ENCODE data around the gene PGM3.
A peak's percentile ranks its signal among the peaks of the same experiment; 100 is the strongest.
"Not testable (repeated sequence)": the region's sequence is repeated elsewhere in the genome, so short reads cannot be mapped to it uniquely, and the experiment has no call there.

PGM3 gene, protein sequence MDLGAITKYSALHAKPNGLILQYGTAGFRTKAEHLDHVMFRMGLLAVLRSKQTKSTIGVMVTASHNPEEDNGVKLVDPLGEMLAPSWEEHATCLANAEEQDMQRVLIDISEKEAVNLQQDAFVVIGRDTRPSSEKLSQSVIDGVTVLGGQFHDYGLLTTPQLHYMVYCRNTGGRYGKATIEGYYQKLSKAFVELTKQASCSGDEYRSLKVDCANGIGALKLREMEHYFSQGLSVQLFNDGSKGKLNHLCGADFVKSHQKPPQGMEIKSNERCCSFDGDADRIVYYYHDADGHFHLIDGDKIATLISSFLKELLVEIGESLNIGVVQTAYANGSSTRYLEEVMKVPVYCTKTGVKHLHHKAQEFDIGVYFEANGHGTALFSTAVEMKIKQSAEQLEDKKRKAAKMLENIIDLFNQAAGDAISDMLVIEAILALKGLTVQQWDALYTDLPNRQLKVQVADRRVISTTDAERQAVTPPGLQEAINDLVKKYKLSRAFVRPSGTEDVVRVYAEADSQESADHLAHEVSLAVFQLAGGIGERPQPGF

DNA sequence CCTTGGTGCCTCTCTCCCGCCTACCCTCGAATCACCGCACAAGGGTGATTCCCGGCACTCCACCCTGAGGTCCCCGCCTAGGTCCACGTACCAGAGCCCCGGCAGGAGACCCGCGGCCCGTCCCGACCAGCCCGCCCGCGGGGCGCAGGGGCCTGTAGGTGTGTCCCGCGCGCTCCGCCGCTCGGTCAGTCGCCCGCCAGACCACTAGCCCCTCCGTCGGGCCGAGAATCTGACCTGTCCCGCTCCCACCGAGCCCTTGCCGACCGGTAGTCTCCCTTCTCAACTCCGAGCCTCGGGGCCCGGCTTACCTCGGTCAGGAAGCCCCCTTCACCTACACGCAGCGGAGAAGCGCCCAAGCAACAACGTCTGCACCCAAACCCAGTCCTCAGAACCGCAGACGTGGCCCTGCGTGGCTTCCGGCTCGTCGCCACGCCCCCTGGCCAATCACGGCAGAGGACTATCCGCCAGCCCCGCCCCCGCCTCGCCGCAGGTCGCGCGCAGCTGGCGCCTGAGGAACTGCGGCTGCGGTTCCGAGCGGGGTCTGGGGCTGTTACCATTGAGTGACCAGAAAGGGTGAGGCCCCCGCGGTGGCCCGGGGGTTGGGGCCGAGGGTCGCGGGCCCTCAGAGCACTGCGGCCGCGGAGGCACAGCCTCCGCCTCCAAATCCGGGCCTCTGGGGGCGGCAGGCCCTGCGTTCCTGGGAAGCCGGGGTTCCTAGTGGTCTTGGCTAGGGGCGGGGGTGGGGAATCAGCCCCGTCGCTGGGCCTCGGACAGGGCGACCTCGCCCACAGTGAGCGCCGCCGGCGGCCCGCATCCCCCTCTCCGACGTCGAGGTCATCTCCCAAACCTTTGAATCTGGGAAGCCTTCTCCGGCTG lies at the start of gene PGM3, which contains the start of gene RWDD2A:
TSS of gene PGM3 (minus strand) at position 395 of the 876 bp plus-strand sequence. CDS start 2,253 bp downstream, outside the sequence.
TSS of gene RWDD2A (plus strand) at position 487 of the 876 bp plus-strand sequence. CDS start 1,095 bp downstream, outside the sequence.
- peak; percentile 87 to 89 for DNase-seq

DNA sequence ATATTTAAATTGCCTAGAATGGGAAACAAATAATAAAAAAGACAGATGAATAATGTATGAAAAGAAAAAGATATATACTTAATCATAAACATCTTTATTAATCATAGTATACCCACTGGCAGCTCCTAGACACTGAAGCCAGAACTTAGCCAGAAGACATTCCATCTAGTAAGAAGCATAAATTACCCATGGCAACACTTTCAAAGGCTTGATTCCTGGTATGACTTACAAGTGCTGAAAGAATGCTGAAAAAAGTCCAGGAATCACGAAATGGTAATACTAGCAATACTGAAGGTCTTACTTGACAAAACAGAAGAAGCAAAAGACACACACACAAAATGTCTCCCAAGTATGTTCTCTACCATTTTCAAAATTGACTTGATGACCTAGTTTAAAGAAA lies 38.1 kb upstream of the PGM3 start:
- no peak for DNase-seq

DNA sequence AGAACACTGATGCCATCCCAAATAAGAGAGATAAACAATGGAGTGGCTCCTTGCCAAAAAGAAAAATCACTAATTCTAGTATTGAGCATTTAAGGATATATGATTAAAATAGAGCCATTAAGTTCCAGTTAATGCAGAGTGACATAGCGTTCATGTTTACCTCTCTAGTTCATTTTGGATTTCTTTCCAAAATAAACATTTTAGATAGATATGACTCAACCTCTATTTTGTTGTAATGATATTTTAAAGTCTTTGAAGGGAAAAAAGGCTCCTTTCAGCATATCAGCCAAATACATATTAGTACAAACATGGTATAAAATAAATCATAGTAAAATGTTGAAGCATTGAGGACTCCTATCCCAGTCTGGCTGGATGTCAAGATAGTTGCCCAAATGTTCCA lies 33.5 kb upstream of the PGM3 start:
- no peak for DNase-seq

DNA sequence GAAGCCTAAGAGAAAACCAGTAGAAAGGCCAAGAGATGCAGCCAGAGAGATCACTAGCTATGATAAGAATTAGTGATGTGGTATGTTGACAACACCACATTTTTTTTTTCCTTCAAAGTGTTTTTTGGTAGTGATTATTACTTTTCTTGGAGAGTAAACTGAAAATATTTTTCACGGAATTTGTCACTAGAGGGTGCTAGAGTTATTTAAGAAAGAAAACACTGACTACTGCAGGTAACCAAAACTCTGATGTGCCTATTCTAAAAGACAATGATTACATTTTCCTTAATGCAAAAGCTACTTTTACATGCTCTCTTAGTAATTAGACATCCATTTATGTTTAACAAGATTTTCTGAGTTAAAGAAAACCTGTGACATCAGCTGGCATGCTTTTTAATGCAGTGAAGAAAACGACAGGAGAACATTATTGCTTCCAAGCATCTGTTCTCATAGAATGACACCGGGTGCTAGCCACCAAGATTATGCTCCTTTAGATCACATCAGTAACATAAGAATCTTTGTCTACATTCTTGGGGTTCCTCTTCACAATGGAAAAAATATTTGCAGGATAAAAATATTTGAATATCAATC lies 28.9 kb upstream of the PGM3 start:
- DNase-seq: no peak

DNA sequence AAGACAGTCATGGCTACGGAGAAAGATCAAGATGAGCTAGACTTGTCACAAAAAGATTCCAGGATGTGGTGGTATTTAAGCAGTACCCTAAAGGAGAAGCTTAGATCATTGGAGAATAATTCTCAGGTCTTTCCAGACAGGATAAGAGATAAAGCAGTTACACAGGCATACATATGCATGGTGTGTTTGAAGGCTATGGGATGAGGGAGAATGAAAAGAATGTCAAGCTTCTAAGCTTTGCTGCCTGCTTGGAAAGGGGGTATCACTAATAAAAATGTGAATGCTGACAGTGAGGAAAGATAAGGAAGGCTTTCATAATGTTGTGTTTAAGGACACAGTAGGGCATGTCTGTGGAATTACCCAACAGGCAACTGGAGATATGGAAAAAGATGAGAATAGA lies 28.2 kb upstream of the PGM3 start:
- no peak for DNase-seq

DNA sequence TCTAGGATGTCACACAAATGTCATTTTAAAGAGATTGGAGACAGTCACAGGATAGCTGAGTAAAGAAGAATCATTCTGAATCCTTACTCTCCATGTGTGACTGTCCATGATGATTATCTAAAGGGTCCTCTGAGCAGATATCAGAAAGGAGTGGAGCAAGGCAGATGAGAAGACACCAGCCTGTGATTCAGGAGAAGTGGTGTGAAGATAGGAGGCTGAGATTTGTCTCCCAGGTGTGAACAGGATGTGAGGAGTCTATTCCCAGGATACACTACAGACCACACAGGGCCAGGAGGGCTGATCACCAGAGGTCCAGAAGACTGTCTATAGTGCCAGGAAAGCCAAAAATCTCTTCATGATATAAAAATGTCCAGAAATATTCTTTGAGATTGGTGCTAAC lies 27.1 kb upstream of the PGM3 start:
- no peak for DNase-seq

DNA sequence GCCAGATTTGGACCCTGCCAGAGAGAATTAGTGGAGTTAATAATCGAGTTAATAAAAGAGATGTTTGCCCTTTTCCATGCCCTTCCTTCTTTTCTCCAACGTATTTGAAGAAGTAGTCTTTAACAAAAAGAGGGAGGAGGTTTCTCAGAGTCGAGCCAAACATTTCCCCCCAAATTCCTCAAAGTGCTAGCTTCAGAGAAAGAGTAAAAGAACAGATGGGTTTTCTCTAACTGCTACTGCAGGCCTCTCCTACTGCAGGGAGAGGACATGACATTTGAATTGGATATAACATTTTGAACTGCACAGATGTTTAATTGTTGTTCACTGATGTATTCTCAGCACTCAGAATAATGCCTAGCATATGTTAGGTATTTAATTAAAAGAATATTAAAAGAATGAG lies 25.6 kb upstream of the PGM3 start:
- no peak for DNase-seq

DNA sequence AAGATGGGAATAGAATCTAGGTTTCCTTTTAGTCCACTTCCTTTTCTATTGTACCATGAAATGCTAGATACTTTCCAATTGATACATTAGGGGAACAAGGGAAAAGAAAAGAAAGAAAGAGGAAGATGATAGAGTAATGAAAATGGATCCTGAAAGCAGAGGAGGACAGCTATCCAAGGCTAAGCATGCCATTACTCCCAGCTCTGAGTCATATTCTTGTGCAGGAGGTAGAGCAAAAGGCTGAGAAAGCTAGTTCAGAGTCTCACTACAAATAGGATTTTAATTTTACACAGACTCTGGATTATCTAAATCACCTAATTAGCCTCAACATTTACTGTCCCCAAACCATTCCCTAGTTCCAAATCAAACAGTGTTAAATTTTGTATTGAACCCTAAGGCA lies 23.7 kb upstream of the PGM3 start:
- no peak for DNase-seq

DNA sequence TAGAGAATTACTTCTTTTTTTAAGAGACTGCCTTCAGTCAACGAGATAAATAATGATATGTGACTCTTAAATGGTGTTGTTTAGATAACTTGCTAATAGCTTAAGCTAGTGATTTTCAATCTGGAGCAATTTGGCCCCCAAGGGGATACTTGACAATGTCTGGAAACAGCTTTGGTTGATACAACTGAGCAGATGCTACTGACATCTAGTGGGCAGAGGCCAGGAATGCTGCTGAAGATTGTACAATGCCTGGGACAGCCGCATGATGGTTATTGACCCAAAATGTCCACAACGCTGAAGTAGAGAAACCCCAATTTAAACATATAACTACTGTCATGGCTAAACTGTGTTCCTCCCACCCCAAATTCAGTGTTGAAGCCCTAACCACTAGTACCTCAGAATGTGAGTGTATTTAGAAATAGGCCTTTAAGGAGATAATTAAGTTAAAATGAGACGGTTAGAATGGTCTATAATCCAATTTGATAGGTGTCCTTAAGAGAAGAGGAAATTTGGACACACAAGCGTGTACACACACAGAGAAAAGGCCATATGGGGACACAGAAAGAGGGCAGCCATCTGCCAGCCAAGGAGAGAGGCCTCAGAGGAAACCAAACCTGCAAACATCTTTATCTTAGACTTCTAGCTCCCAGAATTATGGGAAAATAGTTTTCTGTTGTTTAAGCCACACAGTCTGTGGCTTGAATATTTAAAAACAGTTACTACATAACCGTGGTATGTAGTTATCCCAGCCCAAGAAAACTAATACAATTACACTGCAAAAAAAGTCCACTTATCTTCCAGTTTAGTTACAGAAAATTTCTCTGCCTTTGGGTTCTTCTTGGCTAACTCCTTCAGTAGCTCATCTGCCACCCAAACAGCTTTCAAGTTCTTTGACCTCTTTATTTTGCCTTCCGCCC lies 22.3 kb upstream of the PGM3 start:
- DNase-seq: peak; percentile 49 to 59

DNA sequence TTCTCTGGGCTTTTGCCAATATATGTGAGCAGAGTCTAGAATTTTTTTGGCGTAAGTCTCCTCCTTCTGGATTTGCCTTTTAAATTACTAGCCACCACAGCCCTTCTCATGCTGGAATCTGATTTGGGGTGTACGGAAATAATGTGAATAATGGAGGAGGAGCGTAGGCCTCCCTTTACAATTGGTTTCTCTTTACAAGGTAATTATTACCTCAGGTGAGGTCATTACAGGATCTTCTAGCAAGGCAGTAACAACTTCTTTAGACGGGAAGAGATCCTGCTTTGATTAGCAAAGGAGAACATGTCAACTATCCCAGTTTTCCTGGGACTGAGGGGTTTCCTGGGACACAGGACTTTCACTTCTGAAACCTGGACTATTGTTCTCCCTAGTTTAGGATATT lies 9.0 kb upstream of the PGM3 start:
- no peak for DNase-seq

DNA sequence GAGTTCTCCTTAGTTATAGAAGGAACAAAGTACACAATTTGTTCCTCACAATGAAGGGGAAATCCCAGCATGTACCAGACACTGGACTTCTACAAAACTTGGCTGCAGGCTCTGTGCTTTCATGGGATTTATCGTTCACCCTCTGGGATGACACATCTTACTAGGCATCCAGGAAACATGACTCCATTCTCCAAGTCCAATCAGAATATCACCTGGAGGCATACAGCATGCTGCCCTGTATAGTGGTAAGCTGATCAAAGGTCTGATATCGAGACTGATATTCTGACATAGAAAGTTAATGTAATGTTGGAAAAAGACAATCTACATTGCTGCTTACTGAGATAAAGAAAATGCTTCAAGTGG lies 6.8 kb upstream of the PGM3 start:
- no peak for DNase-seq

DNA sequence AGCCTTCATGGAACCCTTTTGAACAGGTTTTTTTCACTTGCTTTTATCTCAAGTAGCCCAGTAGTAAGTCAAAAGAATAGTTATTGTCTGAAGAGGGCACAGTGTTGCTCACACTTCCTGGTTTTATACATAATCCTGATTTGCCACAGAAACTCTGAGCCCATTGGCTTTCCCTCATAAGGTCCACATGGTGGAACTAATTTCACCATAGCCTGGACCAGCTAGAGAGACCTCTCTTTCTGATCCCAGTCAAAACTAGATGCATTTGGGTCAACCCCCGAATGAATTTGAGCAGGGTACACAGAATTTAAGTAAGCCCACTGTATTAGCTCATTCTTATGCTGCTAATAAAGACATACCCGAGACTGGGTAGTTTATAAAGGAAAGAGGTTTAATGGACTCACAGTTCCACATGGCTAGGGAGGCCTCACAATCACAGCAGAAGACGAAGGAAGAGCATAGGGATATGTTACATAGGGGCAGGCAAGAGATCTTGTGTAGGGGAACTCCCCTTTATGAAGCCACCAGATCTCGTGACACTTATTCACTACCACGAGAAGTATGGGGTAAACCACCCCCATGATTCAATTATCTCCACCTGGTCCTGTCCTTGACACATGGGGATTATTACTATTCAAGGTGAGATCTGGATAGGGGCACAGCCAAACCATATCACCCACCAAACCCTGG lies 6.3 kb upstream of the PGM3 start:
- no peak for DNase-seq

DNA sequence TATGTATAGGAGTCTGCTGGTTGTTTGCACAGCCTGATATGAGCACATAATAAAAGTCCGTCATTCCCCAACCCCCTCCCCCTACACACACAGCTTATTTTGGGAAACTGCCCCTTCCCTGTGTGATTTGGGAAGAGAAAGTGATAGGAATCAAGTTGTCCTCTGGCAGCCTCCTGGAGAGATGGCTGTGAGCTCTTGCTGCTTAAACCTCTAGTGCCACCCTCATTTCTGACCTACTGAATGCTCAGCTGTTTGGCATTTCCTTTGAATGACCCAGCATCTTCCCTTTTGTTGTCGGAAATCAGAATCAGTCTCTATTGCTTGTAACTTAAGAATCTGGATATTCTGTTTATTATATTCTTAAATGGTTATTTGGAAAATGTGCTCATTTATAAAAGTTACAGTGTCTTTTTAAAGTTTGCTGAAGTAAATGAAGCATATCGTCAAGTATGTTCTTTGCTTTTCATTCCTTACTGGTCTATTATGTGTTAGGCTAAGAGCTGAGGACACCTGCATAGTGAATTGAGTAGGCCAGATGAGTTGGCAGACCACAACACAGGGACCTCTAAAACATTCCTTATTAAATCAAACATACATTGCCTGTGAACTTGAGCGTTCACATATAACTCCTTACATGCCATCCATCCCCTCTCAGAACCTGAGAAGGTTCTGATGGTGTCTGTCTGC lies 5.6 kb upstream of the PGM3 start:
- no peak for DNase-seq

DNA sequence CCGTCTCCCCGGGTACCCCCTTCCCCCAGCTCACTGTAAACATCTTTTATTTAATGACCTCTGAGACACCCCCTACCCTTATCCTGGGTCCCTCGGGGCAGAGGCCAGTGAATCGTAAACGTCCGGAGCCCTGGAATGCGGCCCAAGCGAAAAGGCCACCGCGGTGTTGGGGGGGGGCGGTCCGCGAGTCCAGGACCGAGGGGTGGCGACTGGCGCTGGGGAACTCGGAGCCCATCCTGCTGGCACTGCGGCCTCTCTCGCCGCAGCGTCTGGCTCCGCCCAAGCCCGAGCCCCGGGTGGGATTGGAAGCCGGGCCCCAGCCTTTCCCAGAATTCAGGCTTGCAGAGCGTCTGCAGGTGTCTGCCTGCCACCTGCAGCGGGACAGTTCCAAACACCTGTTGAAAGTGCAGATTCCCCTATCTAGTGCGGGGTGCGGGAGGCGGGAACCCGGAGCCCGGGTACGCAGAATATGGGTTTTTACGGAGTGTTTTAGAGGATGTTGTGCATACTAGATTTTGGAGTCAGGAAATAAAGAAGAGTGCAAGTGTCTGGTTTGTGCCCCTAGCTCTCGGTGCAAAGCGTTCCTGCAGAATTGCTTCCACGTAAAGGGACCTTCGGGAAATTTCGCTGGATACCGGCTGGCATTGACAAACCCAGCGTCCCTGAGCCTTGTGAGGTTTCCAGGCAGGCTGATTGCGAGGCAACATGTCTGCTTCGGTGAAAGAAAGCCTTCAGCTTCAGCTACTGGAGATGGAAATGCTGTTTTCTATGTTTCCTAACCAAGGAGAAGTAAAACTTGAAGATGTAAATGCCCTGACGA lies 892 bp upstream of the PGM3 start:
- peak; percentile 15 to 24 for DNase-seq

DNA sequence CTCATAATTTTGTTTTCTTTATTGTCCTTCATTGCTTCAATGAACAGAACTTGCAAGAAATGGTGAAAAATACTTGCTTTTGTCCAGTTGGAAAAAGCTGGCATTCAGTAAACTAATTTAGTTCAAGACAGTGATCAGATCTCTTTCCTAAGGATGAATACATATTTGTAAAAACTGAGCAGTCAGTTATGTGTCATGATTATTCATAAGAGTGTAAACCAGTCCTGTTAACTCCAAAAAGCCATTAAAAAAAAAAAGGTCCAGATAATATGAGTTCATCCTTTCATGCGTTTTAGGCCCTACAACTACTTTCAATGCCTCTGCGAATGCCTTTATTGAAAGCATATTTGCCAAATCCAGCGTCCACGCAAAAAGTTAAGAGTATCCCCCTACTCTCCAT lies 609 bp downstream of the PGM3 start:
- no peak for DNase-seq

DNA sequence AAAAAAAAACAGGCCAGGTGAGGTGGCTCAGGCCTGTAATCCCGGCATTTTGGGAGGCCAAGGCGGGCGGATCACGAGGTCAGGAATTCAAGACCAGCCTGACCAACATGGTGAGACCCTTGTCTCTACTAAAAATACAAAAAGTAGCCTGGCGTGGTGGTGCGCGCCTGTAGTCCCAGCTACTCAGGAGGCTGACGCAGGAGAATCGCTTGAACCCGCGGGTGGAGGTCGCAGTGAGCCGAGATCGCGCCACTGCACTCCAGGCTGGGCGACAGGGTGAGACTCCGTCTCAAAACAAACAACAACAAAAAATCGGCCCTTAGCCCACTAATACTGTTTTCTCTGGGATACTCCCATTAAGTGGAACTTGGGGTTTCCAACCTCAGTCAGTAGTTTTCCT lies 1.1 kb downstream of the PGM3 start:
- DNase-seq: not testable (repeated sequence)

DNA sequence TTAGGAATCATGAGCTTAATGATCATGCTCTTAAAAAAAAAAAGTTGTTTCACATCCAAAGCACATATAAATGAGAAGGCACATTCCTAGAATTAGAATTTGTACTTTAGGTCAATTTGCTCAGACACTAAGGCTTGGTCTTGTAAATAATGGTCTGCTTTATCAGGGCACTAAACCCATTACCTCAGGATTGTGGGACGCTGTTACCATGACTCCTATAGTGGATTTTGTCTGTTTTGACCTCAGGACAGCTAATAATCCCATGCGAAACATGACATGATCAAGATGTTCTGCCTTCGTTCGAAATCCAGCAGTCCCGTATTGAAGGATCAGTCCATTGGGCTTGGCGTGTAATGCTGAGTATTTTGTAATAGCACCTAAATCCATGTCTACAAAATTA lies 2.4 kb downstream of the PGM3 start:
- no peak for DNase-seq

DNA sequence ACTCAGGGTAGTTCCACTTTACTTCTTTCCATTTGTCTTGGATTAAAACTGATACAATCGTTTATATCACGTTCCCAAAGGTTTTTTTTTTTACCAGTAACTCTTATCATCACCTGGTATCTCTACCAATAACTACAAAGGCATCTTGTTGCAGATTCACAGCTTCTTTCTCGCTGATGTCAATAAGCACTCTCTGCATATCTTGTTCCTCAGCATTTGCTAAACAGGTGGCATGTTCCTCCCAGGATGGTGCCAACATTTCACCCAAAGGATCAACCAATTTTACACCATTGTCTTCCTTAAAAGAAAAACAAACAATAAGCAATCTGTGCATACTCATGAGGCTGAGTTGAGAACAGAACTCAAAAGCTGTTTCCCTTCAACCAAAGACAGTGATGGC lies 4.6 kb downstream of the PGM3 start:
- no peak for DNase-seq

DNA sequence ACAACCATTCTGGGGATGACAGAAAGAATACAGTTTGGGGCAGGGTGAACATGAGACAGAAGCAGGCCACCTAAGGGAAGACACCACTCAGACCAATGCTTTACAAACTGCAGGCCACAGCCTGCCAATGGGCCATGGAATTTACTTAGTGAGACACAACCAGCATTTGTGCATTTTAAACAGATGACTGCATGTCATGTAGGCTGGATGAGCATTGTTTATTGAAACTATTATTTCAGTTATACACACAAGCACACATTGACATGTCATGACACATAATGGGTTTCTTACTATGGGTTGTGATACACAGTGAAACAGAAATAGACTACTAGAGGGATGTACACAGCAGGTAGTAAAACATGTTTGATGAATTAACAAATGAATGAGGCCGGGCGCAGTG lies 8.0 kb downstream of the PGM3 start:
- DNase-seq: no peak
